GM12878 (cell line): ENCODE measurements around the gene COL7A1. TPM values are rescaled to one million over a fixed set of nuclear protein-coding genes. Genes with fewer than 3 reads are reported as not detected.

ENCODE experiments used
- ATAC-seq: fragments of 200-7000 bp; cut with Tn5 transposase; 3 replicates; pipeline ENCODE4 v1.9.1; 2020; ENCODE audit warnings: mild to moderate bottlenecking, moderate library complexity
- BruUV-seq: library from RNA; stranded (reverse); fragments of 400-500 nt; replicated peaks from 2 replicates; lab custom pipeline; 2021; lab: Mats Ljungman, UMichigan
- CTCF ChIA-PET: fragments of 300-600 bp; sonication (Branson Sonifier 250); formaldehyde crosslinking; extraction: SDS; loops from one replicate; lab custom pipeline; 2021; ENCODE audit warnings: inconsistent platforms; lab: Yijun Ruan, JAX
- POLR2A ChIA-PET: fragments of 350-600 bp; formaldehyde crosslinking; extraction: SDS; loops from one replicate; lab custom pipeline; 2021; ENCODE audit warnings: inconsistent platforms; lab: Charles Lee
- RAD21 ChIA-PET: fragments of 300-600 bp; sonication (Branson Sonifier 250); formaldehyde crosslinking; loops from one replicate; lab custom pipeline; 2023; ENCODE audit warnings: antibody characterized with exemption; ENCODE audit not compliant: unreplicated experiment; lab: Charles Lee
- SMC1A ChIA-PET: fragments of 300-600 bp; sonication (Branson Sonifier 250); formaldehyde crosslinking; loops from one replicate; lab custom pipeline; 2023; ENCODE audit not compliant: unreplicated experiment, uncharacterized antibody; lab: Charles Lee
- DNase-seq: peaks from one replicate; pipeline ENCODE4 v3.0.0-alpha.2; 2011; ENCODE audit warnings: low read depth, low spot score
- FAIRE-seq: peaks from 3 replicates; lab custom pipeline; 2011; peaks lifted over from hg19 to GRCh38; lab: Jason Lieb, UNC
- H2AFZ ChIP-seq: 2 replicates; pipeline ENCODE4 v1.6.0; 2011; ENCODE audit warnings: low read depth, low read length, control low read depth; ENCODE audit not compliant: control insufficient read depth
- H3K27ac ChIP-seq: 2 replicates; pipeline ENCODE4 v1.5.1; 2011; ENCODE audit warnings: control low read depth; ENCODE audit not compliant: control insufficient read depth, insufficient read depth
- H3K27me3 ChIP-seq, 2 experiments: replicated peaks in 1 of 2; 2 replicates each; pipeline versions ENCODE4 v1.6.0 to v1.6.1; 2011; ENCODE audit warnings: low read length in 1 of 2; ENCODE audit not compliant: control insufficient read depth in 2 of 2, insufficient read depth in 2 of 2
- H3K36me3 ChIP-seq, 2 experiments: 2 replicates each; pipeline ENCODE4 v1.5.1; 2011; ENCODE audit warnings: low read length in 1 of 2; ENCODE audit not compliant: control insufficient read depth in 2 of 2, insufficient read depth in 2 of 2
- H3K4me1 ChIP-seq: 2 replicates; pipeline ENCODE4 v1.6.1; 2011; ENCODE audit warnings: mild to moderate bottlenecking, low read length, moderate library complexity, mixed read lengths; ENCODE audit not compliant: control insufficient read depth, insufficient read depth
- H3K4me2 ChIP-seq: 2 replicates; pipeline ENCODE4 v1.6.0; 2011; ENCODE audit warnings: control low read depth; ENCODE audit not compliant: control insufficient read depth, insufficient read depth
- H3K4me3 ChIP-seq: fragments of 200-600 bp; sonication (generic); 2 replicates; pipeline ENCODE4 v1.5.1; 2016
- H3K79me2 ChIP-seq: 2 replicates; pipeline ENCODE4 v1.6.0; 2011; ENCODE audit warnings: low read length; ENCODE audit not compliant: control insufficient read depth, insufficient read depth
- H3K9ac ChIP-seq: 2 replicates; pipeline ENCODE4 v1.8.0; 2011; ENCODE audit warnings: low read length, control low read depth, mixed read lengths; ENCODE audit not compliant: control insufficient read depth, insufficient read depth
- H3K9me3 ChIP-seq: replicated peaks from 3 replicates; pipeline ENCODE4 v1.5.1; 2011; ENCODE audit warnings: mild to moderate bottlenecking, low read length; ENCODE audit not compliant: control insufficient read depth, insufficient read depth
- H4K20me1 ChIP-seq: 2 replicates; pipeline ENCODE4 v1.6.0; 2011; ENCODE audit not compliant: control insufficient read depth, insufficient read depth
- EED ChIP-seq: sonication (generic); IDR thresholded peaks from 2 replicates; pipeline ENCODE4 v1.6.1; 2016; ENCODE audit warnings: antibody characterized with exemption, low read depth
- GATAD2B ChIP-seq: fragments of 450-650 bp; conservative IDR thresholded peaks from 2 replicates; pipeline ENCODE4 v1.6.1; 2017; ENCODE audit warnings: low read depth, mild to moderate bottlenecking, moderate library complexity
- IRF3 ChIP-seq: fragments of 450-650 bp; IDR thresholded peaks from 2 replicates; pipeline ENCODE4 v1.6.1; 2014; ENCODE audit warnings: mild to moderate bottlenecking
- MEF2A ChIP-seq: IDR thresholded peaks from 2 replicates; pipeline ENCODE4 v1.6.1; 2011; ENCODE audit warnings: low read depth, mild to moderate bottlenecking, low read length, moderate library complexity; ENCODE audit not compliant: insufficient read depth
- RELA ChIP-seq: fragments of 450-650 bp; IDR thresholded peaks from 2 replicates; pipeline ENCODE4 v1.8.0; 2014; ENCODE audit warnings: borderline replicate concordance; ENCODE audit not compliant: partially characterized antibody
- RFX5 ChIP-seq: IDR thresholded peaks from 2 replicates; pipeline ENCODE4 v1.6.1; 2011; ENCODE audit warnings: low read depth, low read length, improper control_type of control experiment
- TAF1 ChIP-seq: IDR thresholded peaks from 2 replicates; pipeline ENCODE4 v1.6.1; 2011; ENCODE audit warnings: mild to moderate bottlenecking, low read depth, low read length, borderline replicate concordance
- WRNIP1 ChIP-seq: IDR thresholded peaks from 2 replicates; pipeline ENCODE4 v1.6.1; 2011; ENCODE audit warnings: low read depth, low read length, improper control_type of control experiment, borderline replicate concordance
- ZBTB4 ChIP-seq: fragments of 450-650 bp; formaldehyde crosslinking; IDR thresholded peaks from 2 replicates; pipeline ENCODE4 v1.4.0; 2022; ENCODE audit warnings: mild to moderate bottlenecking, moderate library complexity
- WGBS: methylation state at CpG from one replicate; pipeline ENCODE4 v1.1.6; 2016; ENCODE audit warnings: low lambda C conversion rate; ENCODE audit not compliant: insufficient replicate concordance, insufficient coverage; ENCODE audit errors: missing lambda C conversion rate; 5-methylcytosine and 5-hydroxymethylcytosine counted together
- in situ Hi-C: fragments of 300-500 bp; cut with MboI; formaldehyde crosslinking; loops from 9 replicates; pipeline ENCODE4 v1.14.3; 2018; ENCODE audit warnings: mixed read lengths
- intact Hi-C: fragments of 100-400 bp; cut with micrococcal nuclease; formaldehyde crosslinking; loops from one replicate; pipeline ENCODE4 v1.14.2; 2022; ENCODE audit not compliant: unreplicated experiment
- polyA plus RNA-seq, 11 experiments: library from polyadenylated mRNA; depleted of rRNA in 4 of 11; unstranded in 6 of 11; stranded (reverse) in 5 of 11; fragments of >200 nt; fragmentation: Nextera tagmentation in 4 of 11; fragmentation: Illumina TruSeq in 1 of 11; extraction: Ambion mirVana in 4 of 11; extraction: Trizol in 1 of 11; gene quantifications; 1 replicate in 1 of 11; 2 replicates in 10 of 11; pipeline versions ENCODE4 v1.2.1 to v1.2.3, GENCODE V29; 2011 to 2016; ENCODE audit warnings: inconsistent platforms in 2 of 11, missing spikeins in 2 of 11, low read depth in 1 of 11
- total RNA-seq, 4 experiments: library from RNA; depleted of rRNA in 3 of 4; stranded (reverse); fragments of >200 nt in 3 of 4; fragmentation: Illumina TruSeq in 1 of 4; extraction: Trizol in 1 of 4; gene quantifications; 2 replicates each; pipeline versions ENCODE4 v1.2.1 to v1.2.3, GENCODE V29; 2013 to 2021

Gene COL7A1
- total and polyA plus RNA-seq, 10 of the 15 experiments (the other 5 are each of a cell fraction or from before 2014, with no cell fraction given) = 0.01 to 1.9 (median 0.29) TPM; not detected in 1

DNA sequence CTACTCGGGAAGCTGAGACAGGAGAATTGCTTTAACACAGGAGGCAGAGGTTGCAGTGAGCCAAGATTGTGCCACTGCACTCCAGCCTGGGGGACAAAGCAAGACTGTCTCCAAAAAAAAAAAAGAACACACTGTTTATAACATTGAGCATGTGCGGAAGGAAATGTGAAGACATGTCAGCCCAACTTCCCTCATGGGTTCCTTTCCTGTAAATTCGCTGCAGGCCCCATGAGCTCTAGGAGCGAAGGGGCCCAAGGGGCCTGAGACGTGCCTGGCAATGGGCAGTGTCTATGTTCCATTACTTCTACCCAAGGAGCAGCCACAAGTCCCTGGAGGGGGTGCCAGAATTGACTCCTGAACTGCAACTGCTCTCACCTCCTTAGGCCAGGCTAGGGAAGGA, 41.8 kb downstream of the COL7A1 start:
- ChIA-PET SMC1A (interaction anchor here (0.6 to 1.6 kb wide), 8 partner anchors 11 to 1024 kb away, joined by 3 to 6 read pairs (median 4); partner anchors contain the start of gene UCN2), POLR2A (interaction anchor here (1.0 to 2.2 kb wide), 4 partner anchors 44 to 113 kb away, joined by 3 to 8 read pairs (median 4); partner anchors contain the start of genes CCDC51 and TMA7), CTCF (interaction anchor here (1.0 to 16.3 kb wide), 6 partner anchors 8 to 322 kb away, joined by 3 to 239 read pairs (median 6); partner anchors contain the start of genes CCDC51 and TMA7), RAD21 (interaction anchor here (0.9 to 2.9 kb wide), 3 partner anchors 80 to 117 kb away, joined by 3 to 10 read pairs (median 9); partner anchors contain the start of gene SLC26A6)
- no peak overlapping the region for H3K9ac ChIP-seq
- no peaks in the 10 kb centered on the region for H3K9me3 ChIP-seq
- peak overlapping the region; percentile 49 for H3K4me2 ChIP-seq
- intact Hi-C loops = no loop called here
- peaks cover 20% of the 10 kb centered on the region for H3K4me1 ChIP-seq
- in situ Hi-C loops = no loop called here
- H3K27ac ChIP-seq = no peak overlapping the region
- WGBS = 51% methylated on average over 5 of the region's 5 CpGs
- ATAC-seq (no peak), DNase-seq (no peak), FAIRE-seq (no peak)
- H2AFZ ChIP-seq = no peak overlapping the region
- peaks cover 2% of the 10 kb centered on the region; the same call in 1 of the 2 replicates for H4K20me1 ChIP-seq
- TF ChIP-seq EED = no peak
- TF ChIP-seq GATAD2B = no peak
- peak; percentile 41; the same call in 1 of the 2 replicates for TF ChIP-seq WRNIP1
- H3K4me3 ChIP-seq = peak overlapping the region; percentile 91
- peaks cover 53% of the 10 kb centered on the region for H3K79me2 ChIP-seq
- BruUV-seq = no TSS peak
- peaks cover 0 to 23% of the 10 kb centered on the region in 2 experiments; a peak in 3 of 4 replicates for H3K36me3 ChIP-seq
- no peaks in the 10 kb centered on the region for H3K27me3 ChIP-seq

DNA sequence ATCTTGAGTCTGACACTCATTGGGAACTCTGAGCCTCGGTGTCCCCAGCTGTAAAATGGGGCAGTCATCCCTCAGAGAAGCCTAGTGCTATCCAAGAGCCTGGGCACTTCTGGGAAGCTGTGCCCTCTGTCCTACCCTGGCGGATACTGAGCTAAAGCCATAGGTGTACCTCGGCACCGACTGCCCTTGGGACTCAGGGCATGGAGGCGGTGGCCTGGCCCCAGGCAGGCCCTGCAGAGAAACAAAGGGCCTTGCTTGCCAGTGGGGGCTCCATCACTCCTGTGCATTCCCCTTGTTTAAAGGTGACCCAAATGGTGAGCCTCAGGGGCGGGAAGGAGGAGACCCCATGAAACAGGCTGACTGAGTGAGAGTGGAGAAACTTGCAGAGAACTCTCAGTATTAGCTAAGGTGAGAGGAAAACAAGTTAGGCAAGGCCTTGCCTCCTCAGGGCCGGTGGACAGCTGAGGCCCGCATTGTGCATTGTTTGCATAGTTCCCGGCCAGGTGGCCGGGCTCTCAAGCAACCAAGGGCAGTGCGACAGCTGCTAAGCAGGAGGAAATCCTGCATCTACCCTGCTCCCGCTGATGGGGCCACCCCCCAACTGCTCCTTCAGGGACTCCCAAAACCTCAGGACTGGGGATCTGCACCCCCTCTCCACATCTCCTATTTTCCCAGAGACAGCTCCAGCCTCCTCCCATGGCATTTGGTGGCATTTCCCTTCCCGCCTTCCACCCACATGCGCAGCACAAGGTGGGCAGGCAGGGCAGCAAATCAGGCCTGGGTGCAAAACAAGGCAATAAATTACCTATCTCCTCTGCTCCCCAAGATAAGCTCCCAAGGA, 42.8 kb downstream of the COL7A1 start:
- Histone ChIP-seq H3K4me3 (no peak overlapping the region), H3K79me2 (peaks cover 53% of the 10 kb centered on the region), H3K9ac (no peak overlapping the region), H2AFZ (no peak overlapping the region), H3K4me2 (peak overlapping the region; percentile 55), H4K20me1 (peaks cover 2% of the 10 kb centered on the region; the same call in 1 of the 2 replicates), H3K27ac (no peak overlapping the region), H3K36me3 (peaks cover 0 to 30% of the 10 kb centered on the region in 2 experiments; a peak in 3 of 4 replicates), H3K4me1 (peaks cover 11% of the 10 kb centered on the region), H3K9me3 (no peaks in the 10 kb centered on the region), H3K27me3 (no peaks in the 10 kb centered on the region)
- SMC1A ChIA-PET = interaction anchor here (0.7 to 1.6 kb wide), 6 partner anchors 79 to 116 kb away, joined by 3 to 6 read pairs (median 3); partner anchors contain the start of genes ATRIP and SLC26A6
- no peak for DNase-seq
- ATAC-seq = no peak
- in situ Hi-C loops (no loop called here), intact Hi-C loops (no loop called here)
- POLR2A ChIA-PET = interaction anchor here (0.6 to 2.2 kb wide), 7 partner anchors 13 to 506 kb away, joined by 3 to 8 read pairs (median 4); partner anchors contain the start of genes CCDC51 and TMA7
- CTCF ChIA-PET = interaction anchor here (1.0 to 16.3 kb wide), 8 partner anchors 7 to 321 kb away, joined by 3 to 239 read pairs (median 4); partner anchors contain the start of genes CCDC51 and TMA7
- no peak for TF ChIP-seq RFX5
- TF ChIP-seq IRF3 = no peak
- TF ChIP-seq RELA = no peak
- TF ChIP-seq TAF1 = no peak
- TF ChIP-seq MEF2A = no peak
- TF ChIP-seq ZBTB4 (CRISPR knock-in tag) = no peak
- no peak for FAIRE-seq
- WGBS = 80% methylated on average over 14 of the region's 14 CpGs
- no TSS peak for BruUV-seq
- RAD21 ChIA-PET = interaction anchor here (0.9 to 2.9 kb wide), 2 partner anchors 79 to 83 kb away, joined by 3 to 9 read pairs; partner anchors contain the start of gene SLC26A6
